Endothelial cell of umbilical vein (primary cell): ENCODE results near the gene HGFAC. TPM values are rescaled to one million over a fixed set of nuclear protein-coding genes. Genes with fewer than 3 reads are reported as not detected.

Experiments used
- BruUV-seq: library from RNA; stranded (reverse); fragments of 400-500 nt; replicated peaks from 2 replicates; lab custom pipeline; 2021; lab: Mats Ljungman, UMichigan
- CTCF ChIA-PET: fragments of 300-600, 350-600 bp; sonication (Branson Sonifier 250); formaldehyde crosslinking; loops from one replicate; lab custom pipeline; 2021; ENCODE audit warnings: antibody characterized with exemption, inconsistent platforms; lab: Charles Lee
- POLR2A ChIA-PET: fragments of 300-600, 350-600 bp; sonication (Branson Sonifier 250); formaldehyde crosslinking; loops from one replicate; lab custom pipeline; 2021; ENCODE audit warnings: antibody characterized with exemption, inconsistent platforms; lab: Charles Lee
- DNase-seq: peaks from one replicate; pipeline ENCODE4 v3.0.0-alpha.2; 2011; ENCODE audit warnings: low read depth, low spot score
- FAIRE-seq: peaks from 2 replicates; lab custom pipeline; 2011; peaks lifted over from hg19 to GRCh38; lab: Jason Lieb, UNC
- H2AFZ ChIP-seq: 2 replicates; pipeline ENCODE4 v1.6.0; 2012; ENCODE audit warnings: low read depth, low read length, control low read depth, inconsistent platforms
- H3K27ac ChIP-seq: 2 replicates; pipeline ENCODE4 v1.5.1; 2011; ENCODE audit warnings: low read depth, mild to moderate bottlenecking, control low read depth, low read length, moderate library complexity; ENCODE audit not compliant: insufficient read depth
- H3K27me3 ChIP-seq, 2 experiments: 2 replicates each; pipeline versions ENCODE4 v1.6.0 to v1.6.1; 2011; ENCODE audit warnings: low read length in 2 of 2, mixed read lengths in 1 of 2; ENCODE audit not compliant: control insufficient read depth in 2 of 2, insufficient read depth in 2 of 2
- H3K36me3 ChIP-seq, 2 experiments: 2 replicates in 1 of 2; 3 replicates in 1 of 2; pipeline ENCODE4 v1.5.1; 2011; ENCODE audit warnings: low read length in 2 of 2, mild to moderate bottlenecking in 1 of 2, moderate library complexity in 1 of 2; ENCODE audit not compliant: control insufficient read depth in 2 of 2, insufficient read depth in 2 of 2; ENCODE audit errors: extremely low read depth in 1 of 2
- H3K4me1 ChIP-seq: 3 replicates; pipeline ENCODE4 v1.5.1; 2011; ENCODE audit warnings: mild to moderate bottlenecking, low read length; ENCODE audit not compliant: control insufficient read depth, insufficient read depth; ENCODE audit errors: extremely low read depth
- H3K4me2 ChIP-seq: 2 replicates; pipeline ENCODE4 v1.6.1; 2011; ENCODE audit warnings: low read length, control low read depth, mixed read lengths; ENCODE audit not compliant: insufficient read depth
- H3K4me3 ChIP-seq, 3 experiments: fragments of 200-600 bp in 1 of 3; sonication (generic), shearing (Covaris generic) in 1 of 3; replicated peaks in 1 of 3; 2 replicates each; pipeline ENCODE4 v1.5.1; 2011 to 2016; ENCODE audit warnings: control low read depth in 3 of 3, low read length in 3 of 3, mild to moderate bottlenecking in 2 of 3, inconsistent platforms in 1 of 3, low read depth in 1 of 3, moderate library complexity in 1 of 3; ENCODE audit not compliant: insufficient read depth in 1 of 3
- H3K79me2 ChIP-seq: 2 replicates; pipeline ENCODE4 v1.6.0; 2012; ENCODE audit warnings: low read length, inconsistent platforms; ENCODE audit not compliant: control insufficient read depth, insufficient read depth
- H3K9ac ChIP-seq: replicated peaks from 2 replicates; pipeline ENCODE3; 2011; ENCODE audit warnings: low read length, control low read depth; ENCODE audit not compliant: insufficient read depth; ENCODE audit errors: extremely low read depth
- H3K9me1 ChIP-seq: replicated peaks from 3 replicates; pipeline ENCODE4 v1.6.0; 2011; ENCODE audit warnings: mild to moderate bottlenecking, low read length; ENCODE audit not compliant: control insufficient read depth, insufficient read depth; ENCODE audit errors: extremely low read depth
- H3K9me3 ChIP-seq: replicated peaks from 2 replicates; pipeline ENCODE4 v1.5.1; 2012; ENCODE audit warnings: low read length, inconsistent platforms; ENCODE audit not compliant: control insufficient read depth, insufficient read depth
- H4K20me1 ChIP-seq: replicated peaks from 2 replicates; pipeline ENCODE3; 2011; ENCODE audit warnings: mild to moderate bottlenecking, low read length; ENCODE audit not compliant: control insufficient read depth, insufficient read depth; ENCODE audit errors: extremely low read depth
- EZH2 ChIP-seq: IDR thresholded peaks from 2 replicates; pipeline ENCODE4 v1.6.1; 2012; ENCODE audit warnings: borderline replicate concordance, low read depth, mild to moderate bottlenecking, moderate library complexity, low read length, inconsistent platforms; ENCODE audit not compliant: severe bottlenecking
- FOS ChIP-seq: IDR thresholded peaks from 2 replicates; pipeline ENCODE4 v1.6.1; 2011; ENCODE audit warnings: mild to moderate bottlenecking, low read length, moderate library complexity, borderline replicate concordance; ENCODE audit not compliant: insufficient read depth
- GATA2 ChIP-seq: IDR thresholded peaks from 2 replicates; pipeline ENCODE4 v1.7.0; 2011; ENCODE audit warnings: low read depth, mild to moderate bottlenecking, moderate library complexity, mixed read lengths, low read length; ENCODE audit not compliant: insufficient read length, insufficient read depth
- JUN ChIP-seq: IDR thresholded peaks from 2 replicates; pipeline ENCODE4 v1.6.1; 2011; ENCODE audit warnings: borderline replicate concordance, low read depth; ENCODE audit not compliant: insufficient read length, insufficient read depth
- MYC ChIP-seq: IDR thresholded peaks from one replicate; pipeline ENCODE4 v1.6.1; 2011; ENCODE audit warnings: mild to moderate bottlenecking, low read depth, low read length
- POLR2A ChIP-seq: IDR thresholded peaks from 2 replicates; pipeline ENCODE4 v1.6.1; 2012; ENCODE audit warnings: low read depth, mild to moderate bottlenecking, control low read depth, low read length
- POLR2AphosphoS5 ChIP-seq: IDR thresholded peaks from 2 replicates; pipeline ENCODE4 v1.6.1; 2012; ENCODE audit warnings: low read depth, mild to moderate bottlenecking, control low read depth, low read length, moderate library complexity; ENCODE audit not compliant: insufficient read depth
- dilution Hi-C: fragments of 300-500 bp; cut with MboI; formaldehyde crosslinking; loops from one replicate; pipeline ENCODE4 v1.15.0; 2019; ENCODE audit warnings: low sequenced_read_pairs; ENCODE audit not compliant: extremely low pct_ligation_motif_present
- intact Hi-C: fragments of 100-400 bp; cut with micrococcal nuclease; formaldehyde crosslinking; loops from one replicate; pipeline ENCODE4 v1.10.0; 2022
- polyA plus RNA-seq, 4 experiments: library from polyadenylated mRNA; depleted of rRNA in 3 of 4; stranded (reverse) in 3 of 4; unstranded in 1 of 4; fragments of >200 nt; gene quantifications; 2 replicates each; pipeline versions ENCODE4 v1.2.1 to v1.2.3, GENCODE V29; 2011 to 2012; ENCODE audit warnings: missing spikeins in 1 of 4
- total RNA-seq: library from RNA; stranded (reverse); gene quantifications from 2 replicates; pipeline ENCODE4 v1.2.3, GENCODE V29; 2021
- TF ChIP-seq, protein P1 (sequence below), 2 donors: IDR thresholded peaks; 1 replicate in 1 of 2; 2 replicates in 1 of 2; pipeline ENCODE4 v1.5.1; 2011; ENCODE audit warnings: low read length in 2 of 2, mild to moderate bottlenecking in 2 of 2, moderate library complexity in 2 of 2, control low read depth in 1 of 2, inconsistent platforms in 1 of 2, low read depth in 1 of 2; ENCODE audit not compliant: insufficient read depth in 1 of 2; ENCODE audit errors: extremely low read depth in 1 of 2
- TF ChIP-seq, protein P2 (sequence below): IDR thresholded peaks from 2 replicates; pipeline ENCODE4 v1.6.1; 2011; ENCODE audit not compliant: insufficient read depth, insufficient read length

HGFAC gene
- total and polyA plus RNA-seq, 2 donors (not counting 3 experiments of a cell fraction or from before 2014, with no cell fraction given) = 0.36 to 0.49 TPM

DNA sequence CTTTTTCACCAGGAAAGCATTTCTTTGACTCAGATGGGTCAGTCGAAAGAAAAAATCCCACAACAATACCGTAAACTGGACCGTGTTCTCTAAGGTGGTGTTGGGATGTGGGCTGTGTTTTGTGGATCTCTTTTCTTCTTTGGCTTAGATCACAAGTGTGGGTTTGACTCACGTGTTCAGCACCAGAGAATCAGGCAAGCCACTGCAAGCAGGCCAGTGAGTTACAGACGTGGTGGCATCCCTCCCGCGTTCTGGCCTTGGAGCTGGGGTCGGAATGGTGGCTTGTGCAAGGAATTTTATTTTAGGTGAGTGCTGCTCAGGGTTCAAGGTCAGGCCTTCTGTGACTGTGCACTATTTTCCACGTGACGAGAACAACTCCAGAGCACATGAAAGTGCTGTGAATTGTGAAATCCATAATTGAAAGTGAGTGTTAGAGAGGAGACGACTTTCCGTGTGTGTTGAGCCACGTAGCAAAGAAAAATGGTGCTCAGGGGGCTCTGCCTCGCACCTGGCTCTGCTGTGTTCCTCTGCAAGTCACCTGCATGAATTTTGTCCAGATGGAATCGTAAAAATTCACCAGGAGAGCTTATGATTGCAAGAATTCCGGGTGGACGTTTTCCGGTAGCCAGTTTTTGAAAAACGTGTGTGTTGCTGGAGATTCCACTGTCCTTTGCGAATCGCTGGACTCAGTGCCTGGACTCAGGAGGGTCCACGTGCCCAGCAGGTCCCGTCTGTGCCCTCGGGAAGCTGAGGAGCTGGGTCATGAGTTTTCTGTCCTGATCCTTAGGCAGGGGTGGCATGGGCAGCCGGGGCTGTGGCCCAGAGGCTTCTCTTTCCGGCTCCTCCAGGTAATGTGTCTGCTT lies 33.6 kb upstream of the HGFAC start:
- Histone ChIP-seq H3K27ac (no peak overlapping the region), H3K4me2 (no peak overlapping the region), H3K9me3 (no peaks in the 10 kb centered on the region), H3K36me3 (no peaks in the 10 kb centered on the region), H3K4me1 (no peaks in the 10 kb centered on the region), H4K20me1 (no peaks in the 10 kb centered on the region), H3K9me1 (no peaks in the 10 kb centered on the region), H3K27me3 (no peaks in the 10 kb centered on the region), H3K79me2 (peaks cover 2% of the 10 kb centered on the region), H2AFZ (no peak overlapping the region), H3K4me3 (no peak overlapping the region), H3K9ac (no peak overlapping the region)
- dilution Hi-C loops (no loop called here), intact Hi-C loops (no loop called here)
- CTCF ChIA-PET = interaction anchor here (1.0 to 1.3 kb wide), 2 partner anchors 24 to 62 kb away, joined by 4 read pairs; no protein-coding TSS in a partner anchor
- BruUV-seq = no TSS peak
- POLR2A ChIA-PET = no interaction called here
- no peak for FAIRE-seq
- DNase-seq = no peak
- no peak for TF ChIP-seq POLR2A
- TF ChIP-seq EZH2 = no peak
- TF ChIP-seq MYC = no peak
- TF ChIP-seq FOS = no peak
- TF ChIP-seq, protein P1, sequence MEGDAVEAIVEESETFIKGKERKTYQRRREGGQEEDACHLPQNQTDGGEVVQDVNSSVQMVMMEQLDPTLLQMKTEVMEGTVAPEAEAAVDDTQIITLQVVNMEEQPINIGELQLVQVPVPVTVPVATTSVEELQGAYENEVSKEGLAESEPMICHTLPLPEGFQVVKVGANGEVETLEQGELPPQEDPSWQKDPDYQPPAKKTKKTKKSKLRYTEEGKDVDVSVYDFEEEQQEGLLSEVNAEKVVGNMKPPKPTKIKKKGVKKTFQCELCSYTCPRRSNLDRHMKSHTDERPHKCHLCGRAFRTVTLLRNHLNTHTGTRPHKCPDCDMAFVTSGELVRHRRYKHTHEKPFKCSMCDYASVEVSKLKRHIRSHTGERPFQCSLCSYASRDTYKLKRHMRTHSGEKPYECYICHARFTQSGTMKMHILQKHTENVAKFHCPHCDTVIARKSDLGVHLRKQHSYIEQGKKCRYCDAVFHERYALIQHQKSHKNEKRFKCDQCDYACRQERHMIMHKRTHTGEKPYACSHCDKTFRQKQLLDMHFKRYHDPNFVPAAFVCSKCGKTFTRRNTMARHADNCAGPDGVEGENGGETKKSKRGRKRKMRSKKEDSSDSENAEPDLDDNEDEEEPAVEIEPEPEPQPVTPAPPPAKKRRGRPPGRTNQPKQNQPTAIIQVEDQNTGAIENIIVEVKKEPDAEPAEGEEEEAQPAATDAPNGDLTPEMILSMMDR (IDR thresholded peaks at IDR 0.05; ENCODE audit: extremely low read depth in 1 of 2, insufficient read depth in 1 of 2, low read depth in 1 of 2, low read length in 2 of 2) = no peak
- TF ChIP-seq GATA2 = no peak
- TF ChIP-seq, protein P2, sequence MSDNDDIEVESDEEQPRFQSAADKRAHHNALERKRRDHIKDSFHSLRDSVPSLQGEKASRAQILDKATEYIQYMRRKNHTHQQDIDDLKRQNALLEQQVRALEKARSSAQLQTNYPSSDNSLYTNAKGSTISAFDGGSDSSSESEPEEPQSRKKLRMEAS = no peak
- no peak for TF ChIP-seq POLR2AphosphoS5
- TF ChIP-seq JUN = no peak
